H1 (cell line): ENCODE measurements around the gene NRXN3. TPM values are rescaled to one million over a fixed set of nuclear protein-coding genes. Genes with fewer than 3 reads are reported as not detected.

ENCODE experiments used
- CTCF ChIA-PET: fragments of 300-600 bp; sonication (Branson Sonifier 250); formaldehyde crosslinking; loops from one replicate; lab custom pipeline; 2021; ENCODE audit not compliant: partially characterized antibody; lab: Charles Lee
- POLR2A ChIA-PET: fragments of 300-600 bp; sonication (Branson Sonifier 250); formaldehyde crosslinking; loops from one replicate; lab custom pipeline; 2021; ENCODE audit warnings: inconsistent platforms; ENCODE audit not compliant: partially characterized antibody; lab: Charles Lee
- DNase-seq, 2 experiments: peaks; one replicate each; pipeline versions ENCODE4 v3.0.0 to v3.0.0-alpha.2; 2010 to 2022; ENCODE audit warnings: low spot score in 2 of 2, low read depth in 1 of 2, mixed read lengths in 1 of 2
- FAIRE-seq: peaks from 2 replicates; lab custom pipeline; 2011; peaks lifted over from hg19 to GRCh38; lab: Jason Lieb, UNC
- H2AFZ ChIP-seq: 2 replicates; pipeline ENCODE4 v1.8.1; 2012; ENCODE audit warnings: low read length, inconsistent platforms
- H2AK5ac ChIP-seq: 2 replicates; pipeline ENCODE4 v1.6.1; 2013; ENCODE audit warnings: low read depth, low read length
- H2BK120ac ChIP-seq: replicated peaks from 2 replicates; pipeline ENCODE3; 2013; ENCODE audit warnings: low read depth, low read length, inconsistent platforms
- H2BK12ac ChIP-seq: 2 replicates; pipeline ENCODE4 v1.6.1; 2013; ENCODE audit warnings: low read depth, low read length
- H2BK15ac ChIP-seq: 2 replicates; pipeline ENCODE4 v1.6.1; 2013; ENCODE audit warnings: low read length
- H2BK20ac ChIP-seq: 2 replicates; pipeline ENCODE4 v1.6.1; 2013; ENCODE audit warnings: low read length
- H2BK5ac ChIP-seq: 2 replicates; pipeline ENCODE4 v1.6.1; 2013; ENCODE audit warnings: low read depth, low read length
- H3K14ac ChIP-seq: 2 replicates; pipeline ENCODE4 v1.6.1; 2013; ENCODE audit warnings: inconsistent platforms; ENCODE audit not compliant: insufficient read length
- H3K18ac ChIP-seq: 2 replicates; pipeline ENCODE4 v1.6.1; 2013; ENCODE audit warnings: low read length; ENCODE audit errors: extremely low read depth
- H3K23ac ChIP-seq: 2 replicates; pipeline ENCODE4 v1.6.1; 2013; ENCODE audit warnings: inconsistent platforms; ENCODE audit not compliant: insufficient read length
- H3K23me2 ChIP-seq: 2 replicates; pipeline ENCODE4 v1.6.1; 2013; ENCODE audit warnings: low read depth, low read length
- H3K27ac ChIP-seq: 2 replicates; pipeline ENCODE4 v1.6.1; 2011; ENCODE audit warnings: low read depth, low read length, inconsistent platforms
- H3K27me3 ChIP-seq, 4 experiments: replicated peaks in 1 of 4; 1 replicate in 1 of 4; 2 replicates in 3 of 4; pipeline versions ENCODE4 v1.6.1 to v1.8.1; 2011 to 2013; ENCODE audit warnings: low read length in 3 of 4, mild to moderate bottlenecking in 3 of 4, inconsistent platforms in 2 of 4, mixed read lengths in 2 of 4, moderate library complexity in 1 of 4; ENCODE audit not compliant: control insufficient read depth in 3 of 4, insufficient read depth in 3 of 4; ENCODE audit errors: extremely low read depth in 1 of 4
- H3K36me3 ChIP-seq, 4 experiments: 2 replicates each; pipeline versions ENCODE4 v1.6.1 to v1.8.1; 2011 to 2013; ENCODE audit warnings: mild to moderate bottlenecking in 4 of 4, low read length in 3 of 4, moderate library complexity in 2 of 4, control low read depth in 1 of 4, inconsistent platforms in 1 of 4; ENCODE audit not compliant: insufficient read depth in 4 of 4, control insufficient read depth in 2 of 4
- H3K4ac ChIP-seq: replicated peaks from 2 replicates; pipeline ENCODE3; 2013; ENCODE audit warnings: low read length, low read depth, mixed read lengths, inconsistent platforms; ENCODE audit not compliant: insufficient read length
- H3K4me1 ChIP-seq, 4 experiments: replicated peaks in 1 of 4; 1 replicate in 1 of 4; 2 replicates in 3 of 4; pipeline versions ENCODE4 v1.6.1 to v1.8.1; 2011 to 2013; ENCODE audit warnings: low read length in 3 of 4, inconsistent platforms in 2 of 4, mixed read lengths in 1 of 4; ENCODE audit not compliant: insufficient read depth in 4 of 4, control insufficient read depth in 3 of 4
- H3K4me2 ChIP-seq, 2 experiments: 2 replicates each; pipeline versions ENCODE4 v1.6.1 to v1.8.1; 2011 to 2013; ENCODE audit warnings: low read depth in 2 of 2, low read length in 2 of 2, control low read depth in 1 of 2, inconsistent platforms in 1 of 2, mild to moderate bottlenecking in 1 of 2; ENCODE audit not compliant: insufficient read depth in 1 of 2
- H3K4me3 ChIP-seq, 4 experiments: fragments of 200-600, 300-600 bp in 1 of 4; sonication (generic), shearing (Covaris generic), sonication (Bioruptor Twin) in 1 of 4; 2 replicates each; pipeline versions ENCODE4 v1.5.1 to v1.8.1; 2011 to 2016; ENCODE audit warnings: low read length in 4 of 4, low read depth in 3 of 4, control low read depth in 2 of 4, inconsistent platforms in 2 of 4, mild to moderate bottlenecking in 2 of 4, mixed read lengths in 1 of 4, moderate library complexity in 1 of 4; ENCODE audit not compliant: insufficient read depth in 2 of 4; ENCODE audit errors: extremely low read depth in 1 of 4
- H3K56ac ChIP-seq: replicated peaks from 2 replicates; pipeline ENCODE3; 2013; ENCODE audit warnings: low read depth, mild to moderate bottlenecking, mixed read lengths, low read length, inconsistent platforms; ENCODE audit not compliant: insufficient read length
- H3K79me1 ChIP-seq: 2 replicates; pipeline ENCODE4 v1.6.1; 2013; ENCODE audit warnings: low read depth, low read length, control low read depth
- H3K79me2 ChIP-seq, 2 experiments: 2 replicates each; pipeline versions ENCODE4 v1.6.1 to v1.8.1; 2012 to 2013; ENCODE audit warnings: low read length in 2 of 2, mild to moderate bottlenecking in 2 of 2, inconsistent platforms in 1 of 2; ENCODE audit not compliant: insufficient read depth in 2 of 2, control insufficient read depth in 1 of 2
- H3K9ac ChIP-seq, 4 experiments: replicated peaks in 1 of 4; 1 replicate in 1 of 4; 2 replicates in 3 of 4; pipeline versions ENCODE4 v1.6.1 to v1.8.1; 2011 to 2013; ENCODE audit warnings: low read depth in 3 of 4, low read length in 3 of 4, control low read depth in 2 of 4, mild to moderate bottlenecking in 2 of 4, moderate library complexity in 2 of 4, inconsistent platforms in 1 of 4; ENCODE audit errors: extremely low read depth in 1 of 4
- H3K9me3 ChIP-seq, 2 experiments: 2 replicates each; pipeline versions ENCODE4 v1.6.1 to v1.8.1; 2012 to 2013; ENCODE audit warnings: mild to moderate bottlenecking in 2 of 2, moderate library complexity in 2 of 2, control low read depth in 1 of 2, inconsistent platforms in 1 of 2, low read depth in 1 of 2, low read length in 1 of 2, mixed read lengths in 1 of 2; ENCODE audit not compliant: insufficient read depth in 2 of 2
- H4K20me1 ChIP-seq, 2 experiments: replicated peaks in 1 of 2; 2 replicates each; pipeline versions ENCODE3 to v1.8.1; 2011 to 2013; ENCODE audit warnings: inconsistent platforms in 2 of 2, low read length in 2 of 2, mild to moderate bottlenecking in 1 of 2; ENCODE audit not compliant: insufficient read depth in 2 of 2, control insufficient read depth in 1 of 2
- H4K5ac ChIP-seq: 2 replicates; pipeline ENCODE4 v1.6.1; 2013; ENCODE audit warnings: low read length, low read depth, mixed read lengths, inconsistent platforms; ENCODE audit not compliant: insufficient read length
- H4K8ac ChIP-seq: 2 replicates; pipeline ENCODE4 v1.8.0; 2013; ENCODE audit warnings: mild to moderate bottlenecking, moderate library complexity, low read length, inconsistent platforms; ENCODE audit not compliant: insufficient read depth; ENCODE audit errors: extremely low read depth
- H4K91ac ChIP-seq: replicated peaks from 2 replicates; pipeline ENCODE3; 2013; ENCODE audit warnings: low read length, mixed read lengths, inconsistent platforms; ENCODE audit not compliant: insufficient read length
- SIRT6 ChIP-seq: IDR thresholded peaks from one replicate; pipeline ENCODE4 v1.7.1; 2012; ENCODE audit warnings: low read length, inconsistent platforms
- WGBS, 2 experiments: shearing (Covaris generic) in 1 of 2; methylation state at CpG; one replicate each; pipeline versions ENCODE4 v1.1.6 to v1.1.7; 2013 to 2015; ENCODE audit warnings: low lambda C conversion rate in 2 of 2, mixed read lengths in 2 of 2, inconsistent platforms in 1 of 2, low coverage in 1 of 2, missing lambda C conversion rate in 1 of 2; ENCODE audit not compliant: insufficient replicate concordance in 2 of 2, insufficient coverage in 1 of 2, insufficient read length in 1 of 2; ENCODE audit errors: extremely low coverage in 1 of 2, missing lambda C conversion rate in 1 of 2; 5-methylcytosine and 5-hydroxymethylcytosine counted together
- polyA plus RNA-seq, 7 experiments: library from polyadenylated mRNA; depleted of rRNA in 3 of 7; stranded (reverse) in 5 of 7; unstranded in 2 of 7; fragments of >200 nt in 5 of 7; fragments of 200-250 nt in 2 of 7; gene quantifications; 1 replicate in 5 of 7; 2 replicates in 1 of 7; 4 replicates in 1 of 7; pipeline versions ENCODE4 v1.2.1 to v1.2.3, GENCODE V29; 2011 to 2013; ENCODE audit warnings: missing spikeins in 2 of 7, mixed read lengths in 2 of 7
- total RNA-seq: library from RNA; stranded (reverse); fragmentation: NEBNext Ultra II Directional; extraction: Animal tissue kit (Norgen Biotek cat#: 25700); gene quantifications from 2 replicates; pipeline ENCODE4 v1.2.1, GENCODE V29; 2021

The NRXN3 gene
- total and polyA plus RNA-seq, 2 of the 8 experiments (the other 6 are each of a cell fraction or from before 2014, with no cell fraction given): 2.6 to 4.1 TPM

DNA sequence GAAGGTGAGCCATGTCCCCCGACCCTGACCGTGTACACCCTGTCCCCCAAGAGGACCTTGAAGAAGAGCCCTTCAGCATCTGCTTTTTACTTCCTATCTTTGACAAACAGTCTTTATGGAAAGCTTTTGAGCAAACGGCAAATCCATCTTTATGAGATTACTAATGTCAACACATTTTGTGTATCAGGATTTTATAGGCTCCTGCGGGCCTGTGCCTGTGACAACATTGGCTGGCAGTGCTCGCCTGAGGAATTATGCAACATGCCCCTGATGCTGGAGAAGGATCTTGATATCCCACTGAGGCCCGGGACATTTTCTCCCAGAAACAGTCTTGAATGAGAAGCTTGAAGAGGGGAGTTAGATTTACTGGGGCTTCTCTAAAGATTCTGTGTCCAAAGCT, 416.5 kb downstream of the NRXN3 start:
- no peak overlapping the region for H3K18ac ChIP-seq
- H2BK15ac ChIP-seq: no peak overlapping the region
- H3K27me3 ChIP-seq: no peaks in the 10 kb centered on the region
- no peak overlapping the region for H2AFZ ChIP-seq
- H2BK5ac ChIP-seq: no peak overlapping the region
- DNase-seq: no peak
- no peak overlapping the region for H4K91ac ChIP-seq
- no peak overlapping the region for H3K23ac ChIP-seq
- TF ChIP-seq SIRT6: no peak
- TF ChIP-seq, all 59 proteins: peak for 0
- no peaks in the 10 kb centered on the region for H3K23me2 ChIP-seq
- no peaks in the 10 kb centered on the region for H3K79me1 ChIP-seq
- no peak overlapping the region for H3K4me3 ChIP-seq
- H3K4me1 ChIP-seq: no peaks in the 10 kb centered on the region
- no peak overlapping the region for H2BK120ac ChIP-seq
- H3K4ac ChIP-seq: no peak overlapping the region
- no peak overlapping the region for H2BK12ac ChIP-seq
- POLR2A ChIA-PET: no interaction called here
- no peaks in the 10 kb centered on the region for H4K20me1 ChIP-seq
- H3K14ac ChIP-seq: no peak overlapping the region
- FAIRE-seq: no peak
- CTCF ChIA-PET: interaction anchor here (0.6 to 4.2 kb wide), 2 partner anchors 10 to 22 kb away, joined by 3 to 43 read pairs; no protein-coding TSS in a partner anchor
- no peaks in the 10 kb centered on the region for H3K36me3 ChIP-seq
- H3K27ac ChIP-seq: no peak overlapping the region
- H2BK20ac ChIP-seq: no peak overlapping the region
- no peak overlapping the region for H3K56ac ChIP-seq
- H3K9me3 ChIP-seq: no peaks in the 10 kb centered on the region
- no peak overlapping the region for H3K4me2 ChIP-seq
- H4K5ac ChIP-seq: no peak overlapping the region
- H3K9ac ChIP-seq: no peak overlapping the region
- H3K79me2 ChIP-seq: no peaks in the 10 kb centered on the region
- WGBS, 2 experiments: 88% methylated on average over 6 of the region's 6 CpGs; no CpG with 5 or more reads in 1 of the 2 experiments
- no peak overlapping the region for H2AK5ac ChIP-seq
- H4K8ac ChIP-seq: no peak overlapping the region
